HL-60 (cell line): ENCODE data around the gene PALM3.

Experiments used
- DNase-seq, 2 experiments: peaks; one replicate each; pipeline ENCODE4 v3.0.0-alpha.2; 2010 to 2020; ENCODE audit warnings: low read depth in 1 of 2, low spot score in 1 of 2
- H3K27ac ChIP-seq: fragments of 250-450 bp; sonication (Bioruptor Pico); replicated peaks from 2 replicates; pipeline ENCODE4 v1.5.1; 2020; ENCODE audit warnings: mild to moderate bottlenecking, moderate library complexity
- H3K27me3 ChIP-seq: fragments of 250-450 bp; sonication (Bioruptor Pico); 2 replicates; pipeline ENCODE4 v1.5.1; 2021; ENCODE audit warnings: mild to moderate bottlenecking, moderate library complexity; ENCODE audit not compliant: insufficient read depth, poor library complexity, severe bottlenecking
- H3K4me3 ChIP-seq: replicated peaks from 2 replicates; pipeline ENCODE4 v1.5.1; 2011; ENCODE audit warnings: mild to moderate bottlenecking, control low read depth, low read length; ENCODE audit not compliant: insufficient read depth
- CTCF ChIP-seq: IDR thresholded peaks from one replicate; pipeline ENCODE4 v1.5.1; 2011; ENCODE audit warnings: low read length, control low read depth, inconsistent platforms; ENCODE audit not compliant: insufficient read depth
- GABPA ChIP-seq: IDR thresholded peaks from 2 replicates; pipeline ENCODE4 v1.6.1; 2012; ENCODE audit warnings: low read depth
- POLR2AphosphoS5 ChIP-seq: IDR thresholded peaks from 2 replicates; pipeline ENCODE4 v1.6.1; 2012; ENCODE audit warnings: low read depth
- REST ChIP-seq: IDR thresholded peaks from 2 replicates; pipeline ENCODE4 v1.6.1; 2012; ENCODE audit warnings: low read depth; ENCODE audit not compliant: insufficient replicate concordance
- SPI1 ChIP-seq: IDR thresholded peaks from 2 replicates; pipeline ENCODE4 v1.6.1; 2012; ENCODE audit warnings: low read depth, mild to moderate bottlenecking, borderline replicate concordance

Gene PALM3

GRCh38 chr19:14006085-14006765 is 55.7 kb downstream of the PALM3 start, which contains the start of gene RFX1:
Gene RFX1, minus strand, starts transcription at chr19:14006320. Its CDS starts 12,477 bp downstream, at chr19:13993843.
- peak; percentile 98 to 99 for DNase-seq
- peak within 1 kb of the TSS; percentile 96 for H3K27ac ChIP-seq
- no peaks in the 10 kb centered on the region for H3K27me3 ChIP-seq
- peak within 1 kb of the TSS; percentile 71 for H3K4me3 ChIP-seq
- TF ChIP-seq SPI1: no peak
- no peak for TF ChIP-seq REST
- peak; percentile 62 for TF ChIP-seq GABPA

- Histone ChIP-seq H3K27ac (peak overlapping the region; percentile 96), H3K27me3 (no peaks in the 10 kb centered on the region), H3K4me3 (peak overlapping the region; percentile 68)
- 0 out of 2 replicates have a peak, but pooled peaks have one; percentile 6 for TF ChIP-seq POLR2AphosphoS5
- no peak for TF ChIP-seq GABPA
- DNase-seq: peak; percentile 87 to 90
Measured at GRCh38 chr19:14005349-14006084, 56.4 kb downstream of the PALM3 start.

GRCh38 chr19:14004619-14005348 is 57.1 kb downstream of the PALM3 start:
- peak; percentile 73 to 85 for DNase-seq
- no peaks in the 10 kb centered on the region for H3K27me3 ChIP-seq
- peak overlapping the region; percentile 68 for H3K4me3 ChIP-seq
- TF ChIP-seq GABPA (no peak), REST (no peak), POLR2AphosphoS5 (no peak; the same call in 1 of the 2 replicates), SPI1 (no peak), CTCF (no peak)
- peak overlapping the region; percentile 96 for H3K27ac ChIP-seq
